Smooth muscle cell (in vitro differentiated cells): ENCODE data around the gene CLIC3. TPM values are rescaled to one million over a fixed set of nuclear protein-coding genes. Genes with fewer than 3 reads are reported as not detected.

ENCODE experiments used
- DNase-seq: peaks from one replicate; lab custom pipeline; 2025; ENCODE audit not compliant: unreplicated experiment; lab: John Stamatoyannopoulos, UW
- H2AFZ ChIP-seq: fragments of 200-600 bp; sonication (generic); 2 replicates; pipeline ENCODE4 v1.6.0; 2016; ENCODE audit warnings: antibody characterized with exemption, low read depth, mild to moderate bottlenecking
- H3F3A ChIP-seq: fragments of 200-600 bp; sonication (generic); 2 replicates; pipeline ENCODE4 v1.6.0; 2017; ENCODE audit warnings: antibody characterized with exemption, low read depth
- H3K27ac ChIP-seq: fragments of 200-600 bp; sonication (generic); 2 replicates; pipeline ENCODE4 v1.5.1; 2016; ENCODE audit warnings: low read depth, mild to moderate bottlenecking
- H3K27me3 ChIP-seq: fragments of 200-600 bp; sonication (generic); 2 replicates; pipeline ENCODE4 v1.6.1; 2016; ENCODE audit warnings: low read depth, mild to moderate bottlenecking
- H3K36me3 ChIP-seq: fragments of 200-600 bp; sonication (generic); 2 replicates; pipeline ENCODE4 v1.5.1; 2016; ENCODE audit warnings: low read depth
- H3K4me1 ChIP-seq: fragments of 200-600 bp; sonication (generic); 2 replicates; pipeline ENCODE4 v1.5.1; 2016; ENCODE audit warnings: low read depth
- H3K4me2 ChIP-seq: fragments of 200-600 bp; sonication (generic); 2 replicates; pipeline ENCODE4 v1.6.0; 2016; ENCODE audit warnings: mild to moderate bottlenecking
- H3K4me3 ChIP-seq: fragments of 200-600 bp; sonication (generic); 2 replicates; pipeline ENCODE4 v1.5.1; 2016; ENCODE audit warnings: mild to moderate bottlenecking
- H3K79me2 ChIP-seq: fragments of 200-600 bp; sonication (generic); 2 replicates; pipeline ENCODE4 v1.6.0; 2016; ENCODE audit warnings: low read depth, mild to moderate bottlenecking
- H3K9ac ChIP-seq: fragments of 200-600 bp; sonication (generic); 2 replicates; pipeline ENCODE4 v1.6.0; 2016; ENCODE audit warnings: low read depth
- H3K9me3 ChIP-seq: fragments of 200-600 bp; sonication (generic); replicated peaks from 2 replicates; pipeline ENCODE4 v1.5.1; 2016; ENCODE audit warnings: low read depth
- H4K20me1 ChIP-seq: fragments of 200-600 bp; sonication (generic); 2 replicates; pipeline ENCODE4 v1.6.0; 2016; ENCODE audit warnings: low read depth
- WGBS: methylation state at CpG from one replicate; pipeline ENCODE4 v1.1.7; 2016; ENCODE audit warnings: low lambda C conversion rate; 5-methylcytosine and 5-hydroxymethylcytosine counted together
- polyA plus RNA-seq: library from polyadenylated mRNA; unstranded; fragments of >200 nt; fragmentation: Nextera tagmentation; extraction: Ambion mirVana; gene quantifications from 2 replicates; pipeline ENCODE4 v1.2.1, GENCODE V29; 2016
- total RNA-seq: library from RNA; depleted of rRNA; stranded (reverse); fragments of >200 nt; gene quantifications from 2 replicates; pipeline ENCODE4 v1.2.3, GENCODE V29; 2014
- TF ChIP-seq, protein P1 (sequence below): fragments of 200-600 bp; sonication (generic); IDR thresholded peaks from 2 replicates; pipeline ENCODE4 v1.5.1; 2017; ENCODE audit warnings: borderline replicate concordance, mild to moderate bottlenecking, antibody characterized with exemption; ENCODE audit not compliant: insufficient read depth, poor library complexity, severe bottlenecking

CLIC3 gene
- total and polyA plus RNA-seq, 2 experiments from 2014 or later, result 36.8 to 43.9 TPM

DNA sequence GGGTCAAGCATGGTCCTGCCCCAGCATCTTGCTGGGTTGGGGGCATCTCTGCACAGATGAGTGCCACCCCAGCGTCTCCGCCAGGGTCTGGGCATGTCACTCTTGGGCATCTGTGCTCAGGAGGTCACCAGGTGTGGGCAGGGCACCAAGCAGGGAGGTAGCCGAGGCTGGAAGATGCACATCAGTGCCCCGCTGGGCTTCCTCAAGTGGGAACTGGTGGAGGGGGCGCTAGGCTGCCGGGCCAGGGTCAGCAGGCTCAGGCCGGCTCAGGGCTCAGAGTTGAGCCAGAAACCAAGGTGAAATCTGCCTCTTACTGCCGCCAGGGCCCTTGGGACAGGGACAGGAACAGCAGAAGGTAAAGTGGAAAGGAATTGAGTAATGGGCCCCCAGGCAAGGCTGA, 39.6 kb upstream of the CLIC3 start:
- no peak overlapping the region for H2AFZ ChIP-seq
- WGBS, result 81% methylated on average over 8 of the region's 8 CpGs
- H3K4me3 ChIP-seq, result no peak overlapping the region
- no peaks in the 10 kb centered on the region for H3F3A ChIP-seq
- DNase-seq, result no peak
- no peak overlapping the region for H3K4me2 ChIP-seq
- no peaks in the 10 kb centered on the region for H3K9me3 ChIP-seq
- H3K9ac ChIP-seq, result no peak overlapping the region
- H3K79me2 ChIP-seq, result no peaks in the 10 kb centered on the region
- H3K4me1 ChIP-seq, result no peaks in the 10 kb centered on the region
- no peaks in the 10 kb centered on the region for H3K36me3 ChIP-seq
- no peaks in the 10 kb centered on the region for H4K20me1 ChIP-seq
- TF ChIP-seq, protein P1, sequence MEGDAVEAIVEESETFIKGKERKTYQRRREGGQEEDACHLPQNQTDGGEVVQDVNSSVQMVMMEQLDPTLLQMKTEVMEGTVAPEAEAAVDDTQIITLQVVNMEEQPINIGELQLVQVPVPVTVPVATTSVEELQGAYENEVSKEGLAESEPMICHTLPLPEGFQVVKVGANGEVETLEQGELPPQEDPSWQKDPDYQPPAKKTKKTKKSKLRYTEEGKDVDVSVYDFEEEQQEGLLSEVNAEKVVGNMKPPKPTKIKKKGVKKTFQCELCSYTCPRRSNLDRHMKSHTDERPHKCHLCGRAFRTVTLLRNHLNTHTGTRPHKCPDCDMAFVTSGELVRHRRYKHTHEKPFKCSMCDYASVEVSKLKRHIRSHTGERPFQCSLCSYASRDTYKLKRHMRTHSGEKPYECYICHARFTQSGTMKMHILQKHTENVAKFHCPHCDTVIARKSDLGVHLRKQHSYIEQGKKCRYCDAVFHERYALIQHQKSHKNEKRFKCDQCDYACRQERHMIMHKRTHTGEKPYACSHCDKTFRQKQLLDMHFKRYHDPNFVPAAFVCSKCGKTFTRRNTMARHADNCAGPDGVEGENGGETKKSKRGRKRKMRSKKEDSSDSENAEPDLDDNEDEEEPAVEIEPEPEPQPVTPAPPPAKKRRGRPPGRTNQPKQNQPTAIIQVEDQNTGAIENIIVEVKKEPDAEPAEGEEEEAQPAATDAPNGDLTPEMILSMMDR, result no peak
- no peaks in the 10 kb centered on the region for H3K27me3 ChIP-seq
- no peak overlapping the region for H3K27ac ChIP-seq

DNA sequence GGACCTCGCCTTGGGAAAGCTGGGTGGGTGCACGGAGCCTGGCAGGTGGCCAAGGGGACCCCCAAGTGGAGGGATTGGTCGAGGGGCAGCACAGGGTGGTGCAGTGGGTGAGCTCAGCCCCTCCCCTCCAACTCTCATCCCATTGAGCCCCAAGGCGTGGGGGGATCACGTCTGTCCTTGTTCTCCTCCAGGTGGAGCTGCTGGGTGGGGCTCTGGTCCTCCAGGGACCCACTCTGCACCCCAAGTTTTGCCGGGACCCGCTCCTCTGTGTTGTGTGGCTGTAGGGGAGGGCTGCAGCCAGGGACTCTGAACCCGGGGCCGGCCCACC, 39.1 kb upstream of the CLIC3 start:
- no peak for DNase-seq
- TF ChIP-seq, protein P1, result no peak
- no peaks in the 10 kb centered on the region for H3K9me3 ChIP-seq
- no peaks in the 10 kb centered on the region for H3K4me1 ChIP-seq
- H3K36me3 ChIP-seq, result no peaks in the 10 kb centered on the region
- 40% methylated on average over 9 of the region's 9 CpGs for WGBS
- H3K4me3 ChIP-seq, result no peak overlapping the region
- H3K9ac ChIP-seq, result no peak overlapping the region
- H3K27ac ChIP-seq, result no peak overlapping the region
- no peak overlapping the region for H2AFZ ChIP-seq
- H3F3A ChIP-seq, result no peaks in the 10 kb centered on the region
- H3K27me3 ChIP-seq, result no peaks in the 10 kb centered on the region
- H3K79me2 ChIP-seq, result no peaks in the 10 kb centered on the region
- no peaks in the 10 kb centered on the region for H4K20me1 ChIP-seq
- H3K4me2 ChIP-seq, result no peak overlapping the region

GRCh38 chr9:137034709-137035506, 38.5 kb upstream of the CLIC3 start:
- TF ChIP-seq, protein P1, result peak; percentile 77
- H3K4me3 ChIP-seq, result no peak overlapping the region
- no peaks in the 10 kb centered on the region for H3K36me3 ChIP-seq
- no peaks in the 10 kb centered on the region for H3K4me1 ChIP-seq
- H3K9me3 ChIP-seq, result no peaks in the 10 kb centered on the region
- DNase-seq, result peak; percentile 32
- H3F3A ChIP-seq, result no peaks in the 10 kb centered on the region
- no peak overlapping the region for H3K4me2 ChIP-seq
- no peak overlapping the region for H3K27ac ChIP-seq
- no peaks in the 10 kb centered on the region for H4K20me1 ChIP-seq
- no peak overlapping the region for H3K9ac ChIP-seq
- no peak overlapping the region for H2AFZ ChIP-seq
- 49% methylated on average over 24 of the region's 24 CpGs for WGBS
- H3K27me3 ChIP-seq, result no peaks in the 10 kb centered on the region
- H3K79me2 ChIP-seq, result no peaks in the 10 kb centered on the region
